ENCODE results near the gene DENND1A.
"Not testable (repeated sequence)": the region's sequence is repeated elsewhere in the genome, so short reads cannot be mapped to it uniquely, and the experiment has no call there.

Gene DENND1A

DNA sequence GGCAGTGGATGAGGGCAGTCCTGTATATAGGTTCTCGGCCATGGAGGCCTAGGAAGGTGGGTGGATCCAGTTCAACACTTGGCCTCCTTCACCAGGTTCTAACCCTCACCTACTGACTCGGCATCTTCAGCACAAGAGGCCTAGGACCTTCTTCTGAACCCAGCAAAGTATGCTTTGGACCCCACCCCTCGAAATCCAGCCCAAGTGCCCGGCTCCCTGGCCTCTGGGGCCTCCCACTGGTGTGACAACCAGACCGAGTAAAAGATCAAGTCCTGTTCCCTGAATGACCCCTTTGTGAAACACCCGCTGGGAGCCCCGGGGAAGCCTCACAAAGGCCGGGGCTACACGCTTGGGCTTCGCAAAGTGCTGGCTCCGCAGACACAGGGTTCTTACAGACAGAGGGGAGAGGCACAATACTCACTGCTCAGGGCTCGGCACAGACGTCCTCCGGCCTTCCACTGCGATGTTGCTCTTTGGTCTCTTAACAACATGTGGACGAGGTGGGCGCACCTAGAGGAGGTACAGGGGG is 526.9 kb downstream of the DENND1A start:
- TF ChIP-seq, protein P1, sequence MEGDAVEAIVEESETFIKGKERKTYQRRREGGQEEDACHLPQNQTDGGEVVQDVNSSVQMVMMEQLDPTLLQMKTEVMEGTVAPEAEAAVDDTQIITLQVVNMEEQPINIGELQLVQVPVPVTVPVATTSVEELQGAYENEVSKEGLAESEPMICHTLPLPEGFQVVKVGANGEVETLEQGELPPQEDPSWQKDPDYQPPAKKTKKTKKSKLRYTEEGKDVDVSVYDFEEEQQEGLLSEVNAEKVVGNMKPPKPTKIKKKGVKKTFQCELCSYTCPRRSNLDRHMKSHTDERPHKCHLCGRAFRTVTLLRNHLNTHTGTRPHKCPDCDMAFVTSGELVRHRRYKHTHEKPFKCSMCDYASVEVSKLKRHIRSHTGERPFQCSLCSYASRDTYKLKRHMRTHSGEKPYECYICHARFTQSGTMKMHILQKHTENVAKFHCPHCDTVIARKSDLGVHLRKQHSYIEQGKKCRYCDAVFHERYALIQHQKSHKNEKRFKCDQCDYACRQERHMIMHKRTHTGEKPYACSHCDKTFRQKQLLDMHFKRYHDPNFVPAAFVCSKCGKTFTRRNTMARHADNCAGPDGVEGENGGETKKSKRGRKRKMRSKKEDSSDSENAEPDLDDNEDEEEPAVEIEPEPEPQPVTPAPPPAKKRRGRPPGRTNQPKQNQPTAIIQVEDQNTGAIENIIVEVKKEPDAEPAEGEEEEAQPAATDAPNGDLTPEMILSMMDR (IDR thresholded peaks at IDR 0.05; ENCODE audit: insufficient read depth, low read depth, low read length, missing control alignments): no peak
- DNase-seq (ENCODE audit: low read depth): no peak

DNA sequence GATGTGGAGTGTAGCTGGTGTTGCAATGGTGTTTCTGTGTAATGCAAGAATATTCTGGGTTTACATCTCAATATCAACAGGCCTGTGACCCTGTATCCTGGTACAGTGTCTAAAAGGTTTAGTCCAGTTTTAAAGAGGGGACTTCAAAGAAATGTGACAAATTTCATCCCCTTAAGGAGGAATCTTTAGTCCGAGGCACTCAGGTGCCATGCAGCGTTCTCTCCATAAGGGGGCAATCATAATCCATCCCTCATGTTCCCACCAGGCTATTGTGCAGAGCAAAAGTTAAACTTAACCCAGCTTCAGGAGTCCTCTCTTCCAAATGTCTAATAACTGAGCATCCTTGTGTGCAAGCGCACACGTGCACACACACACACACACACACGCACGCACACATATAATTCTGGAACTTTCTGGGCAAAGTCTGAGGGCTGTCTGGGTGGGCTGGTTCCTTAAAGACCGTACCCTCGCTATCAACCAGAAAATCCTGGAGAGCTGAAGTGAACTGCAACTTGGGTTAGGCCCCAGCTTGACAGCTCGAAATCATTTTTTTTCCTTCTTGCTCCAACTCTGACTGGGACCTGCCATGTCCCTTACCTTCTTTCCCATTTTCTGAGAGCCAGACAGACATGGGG is 527.9 kb downstream of the DENND1A start:
- no peak overlapping the region for H3K4me3 ChIP-seq (ENCODE audit: low read length)
- TF ChIP-seq, protein P1 (IDR thresholded peaks at IDR 0.05; ENCODE audit: insufficient read depth, low read depth, low read length, missing control alignments): peak; percentile 76
- peak; percentile 41 for DNase-seq (ENCODE audit: low read depth)

More for the DNA sequence above, 526.9 kb downstream of the DENND1A start:
- no peak overlapping the region for H3K4me3 ChIP-seq (ENCODE audit: low read length)

GRCh38 chr9:123400926-123401503 is 528.9 kb downstream of the DENND1A start:
- DNase-seq (ENCODE audit: low read depth): no peak
- TF ChIP-seq, protein P1 (IDR thresholded peaks at IDR 0.05; ENCODE audit: insufficient read depth, low read depth, low read length, missing control alignments): no peak
- H3K4me3 ChIP-seq (ENCODE audit: low read length): no peak overlapping the region

GRCh38 chr9:123399803-123400378 is 530.0 kb downstream of the DENND1A start:
- no peak overlapping the region for H3K4me3 ChIP-seq (ENCODE audit: low read length)
- TF ChIP-seq, protein P1 (IDR thresholded peaks at IDR 0.05; ENCODE audit: insufficient read depth, low read depth, low read length, missing control alignments): peak; percentile 37
- DNase-seq (ENCODE audit: low read depth): no peak

DNA sequence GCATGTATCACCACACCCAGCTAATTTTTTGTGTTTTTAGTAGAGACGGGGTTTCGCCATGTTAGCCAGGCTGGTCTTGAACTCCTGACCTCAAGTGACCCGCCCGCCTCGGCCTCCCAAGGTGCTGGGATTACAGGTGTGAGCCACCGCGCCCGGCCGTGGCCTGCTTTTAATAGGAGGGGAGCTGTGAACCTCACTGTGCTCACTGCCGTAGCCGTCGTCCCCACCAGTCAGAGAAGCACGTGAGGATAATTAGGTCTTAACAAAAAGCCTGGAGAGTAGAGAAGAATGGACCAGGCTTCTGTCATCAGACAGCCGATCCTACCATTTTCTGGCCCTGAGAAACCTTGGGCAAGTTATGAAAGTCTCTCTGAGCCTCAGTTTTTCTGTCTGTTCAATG is 531.0 kb downstream of the DENND1A start:
- DNase-seq (ENCODE audit: low read depth); H3K4me3 ChIP-seq (ENCODE audit: low read length): not testable (repeated sequence)

GRCh38 chr9:123397975-123398374 is 532.0 kb downstream of the DENND1A start:
- TF ChIP-seq, protein P1 (IDR thresholded peaks at IDR 0.05; ENCODE audit: insufficient read depth, low read depth, low read length, missing control alignments): no peak
- DNase-seq (ENCODE audit: low read depth): no peak

GRCh38 chr9:123395689-123396511 is 534.0 kb downstream of the DENND1A start:
- H3K4me3 ChIP-seq (ENCODE audit: low read length): no peak overlapping the region
- TF ChIP-seq, protein P1 (IDR thresholded peaks at IDR 0.05; ENCODE audit: insufficient read depth, low read depth, low read length, missing control alignments): no peak
- DNase-seq (ENCODE audit: low read depth): no peak

More at GRCh38 chr9:123397975-123398374, 532.0 kb downstream of the DENND1A start:
- no peak overlapping the region for H3K4me3 ChIP-seq (ENCODE audit: low read length)
